B cell (primary cell): Measurements from ENCODE around the gene GTF2A1. TPM values are rescaled to one million over a fixed set of nuclear protein-coding genes. Genes with fewer than 3 reads are reported as not detected.

Source experiments
- ATAC-seq: fragments of 200-7000 bp; cut with Tn5 transposase; one replicate; pipeline ENCODE4 v1.10.0; 2021; ENCODE audit warnings: low read depth, mild to moderate bottlenecking, moderate number of reproducible peaks, moderate library complexity
- CTCF ChIA-PET: fragments of 350-600 bp; sonication (Branson Sonifier 250); formaldehyde crosslinking; loops from one replicate; lab custom pipeline; 2021; ENCODE audit warnings: antibody characterized with exemption, inconsistent platforms; lab: Charles Lee
- POLR2A ChIA-PET: fragments of 350-600 bp; sonication (Branson Sonifier 250); formaldehyde crosslinking; loops from one replicate; lab custom pipeline; 2021; ENCODE audit warnings: antibody characterized with exemption; lab: Charles Lee
- DNase-seq: peaks from one replicate; pipeline ENCODE4 v3.0.0; 2013
- H2AFZ ChIP-seq: 2 replicates; pipeline ENCODE4 v1.6.1; 2012; ENCODE audit warnings: mild to moderate bottlenecking, low read depth, low read length; ENCODE audit not compliant: insufficient read depth, poor library complexity, severe bottlenecking
- H3K27ac ChIP-seq, 2 donors: 1 replicate in 1 of 2; 2 replicates in 1 of 2; pipeline ENCODE4 v1.5.1; 2012 to 2013; ENCODE audit warnings: low read length in 2 of 2, mild to moderate bottlenecking in 2 of 2, moderate library complexity in 1 of 2
- H3K27me3 ChIP-seq, 4 experiments: fragments of 200-600 bp in 1 of 4; sonication (generic) in 1 of 4; replicated peaks in 1 of 4; 1 replicate in 2 of 4; 2 replicates in 2 of 4; pipeline versions ENCODE4 v1.6.1 to v1.7.0; 2013 to 2016; ENCODE audit warnings: low read length in 3 of 4, mild to moderate bottlenecking in 2 of 4, mixed read lengths in 1 of 4, moderate library complexity in 1 of 4; ENCODE audit not compliant: insufficient read depth in 4 of 4, control insufficient read depth in 3 of 4; ENCODE audit errors: control extremely low read depth in 1 of 4
- H3K36me3 ChIP-seq, 2 experiments: replicated peaks in 1 of 2; 1 replicate in 1 of 2; 2 replicates in 1 of 2; pipeline versions ENCODE4 v1.6.1 to v1.7.1; 2013; ENCODE audit warnings: low read length in 1 of 2; ENCODE audit not compliant: insufficient read depth in 2 of 2, control insufficient read depth in 1 of 2; ENCODE audit errors: control extremely low read depth in 1 of 2, extremely low read depth in 1 of 2
- H3K4me1 ChIP-seq, 2 donors: fragments of 200-600 bp in 1 of 2; sonication (generic) in 1 of 2; 1 replicate in 1 of 2; 2 replicates in 1 of 2; pipeline versions ENCODE4 v1.5.1 to v1.6.1; 2013 to 2017; ENCODE audit warnings: low read length in 2 of 2; ENCODE audit not compliant: control insufficient read depth in 2 of 2, insufficient read depth in 2 of 2
- H3K4me2 ChIP-seq: replicated peaks from 2 replicates; pipeline ENCODE3; 2012; ENCODE audit warnings: mild to moderate bottlenecking, low read depth, low read length; ENCODE audit not compliant: poor library complexity, severe bottlenecking
- H3K4me3 ChIP-seq, 5 experiments: fragments of 200-600 bp in 1 of 5; sonication (generic) in 1 of 5; 1 replicate in 3 of 5; 2 replicates in 2 of 5; pipeline versions ENCODE4 v1.5.1 to v1.7.0; 2011 to 2016; ENCODE audit warnings: low read length in 4 of 5, mild to moderate bottlenecking in 4 of 5, low read depth in 2 of 5, control low read depth in 1 of 5, moderate library complexity in 1 of 5; ENCODE audit not compliant: insufficient read depth in 1 of 5; ENCODE audit errors: control extremely low read depth in 1 of 5, extremely low read depth in 1 of 5
- H3K79me2 ChIP-seq: fragments of 200-600 bp; sonication (generic); one replicate; pipeline ENCODE4 v1.6.0; 2016; ENCODE audit warnings: low read length; ENCODE audit not compliant: control insufficient read depth, insufficient read depth
- H3K9ac ChIP-seq: fragments of 200-600 bp; sonication (generic); 2 replicates; pipeline ENCODE4 v1.6.1; 2017; ENCODE audit warnings: mild to moderate bottlenecking, low read length, moderate library complexity
- H3K9me3 ChIP-seq, 3 donors: one replicate each; pipeline versions ENCODE4 v1.6.1 to v1.7.1; 2013; ENCODE audit warnings: low read length in 2 of 3; ENCODE audit not compliant: control insufficient read depth in 2 of 3, insufficient read depth in 1 of 3; ENCODE audit errors: control extremely low read depth in 1 of 3
- H4K20me1 ChIP-seq: 2 replicates; pipeline ENCODE4 v1.6.0; 2012; ENCODE audit warnings: mild to moderate bottlenecking, low read length; ENCODE audit not compliant: insufficient read depth, control insufficient read depth, poor library complexity, severe bottlenecking
- H3K27ac Mint-ChIP-seq: one replicate; pipeline ENCODE4 v1.8.0; 2021; ENCODE audit warnings: mixed read lengths
- H3K27me3 Mint-ChIP-seq: one replicate; pipeline ENCODE4 v1.8.0; 2021; ENCODE audit warnings: mixed read lengths
- H3K4me1 Mint-ChIP-seq: one replicate; pipeline ENCODE4 v1.8.0; 2021; ENCODE audit warnings: mixed read lengths
- H3K4me3 Mint-ChIP-seq: one replicate; pipeline ENCODE4 v1.8.0; 2021; ENCODE audit warnings: mixed read lengths
- H3K9me3 Mint-ChIP-seq: one replicate; pipeline ENCODE4 v1.8.0; 2022; ENCODE audit warnings: mixed read lengths; ENCODE audit not compliant: insufficient read depth
- EZH2 ChIP-seq: IDR thresholded peaks from 2 replicates; pipeline ENCODE4 v1.6.1; 2012; ENCODE audit warnings: borderline replicate concordance, low read depth, mild to moderate bottlenecking, moderate library complexity, low read length; ENCODE audit not compliant: insufficient read depth, poor library complexity, severe bottlenecking
- WGBS: methylation state at CpG from one replicate; pipeline ENCODE4 v1.1.5; 2013; ENCODE audit warnings: missing lambda C conversion rate; ENCODE audit not compliant: insufficient coverage; 5-methylcytosine and 5-hydroxymethylcytosine counted together
- intact Hi-C: fragments of 100-400 bp; cut with micrococcal nuclease; formaldehyde crosslinking; loops from one replicate; pipeline ENCODE4 v1.10.0; 2022
- polyA plus RNA-seq: library from polyadenylated mRNA; depleted of rRNA; stranded (reverse); fragments of >200 nt; gene quantifications from 2 replicates; pipeline ENCODE4 v1.2.3, GENCODE V29; 2012
- total RNA-seq, 2 donors: library from RNA; stranded (reverse); fragments of 120-200 nt in 1 of 2; gene quantifications; 1 replicate in 1 of 2; 2 replicates in 1 of 2; pipeline versions ENCODE4 v1.2.3 to v1.2.4, GENCODE V29; 2013 to 2022
- TF ChIP-seq, protein P1 (sequence below): fragments of 200-600 bp; IDR thresholded peaks from one replicate; pipeline ENCODE4 v1.8.0; 2022; ENCODE audit warnings: antibody characterized with exemption, mild to moderate bottlenecking

GTF2A1 gene
- total and polyA plus RNA-seq, 2 donors (not counting 1 experiment from before 2014, with no cell fraction given): 7.1 to 45.1 TPM

DNA sequence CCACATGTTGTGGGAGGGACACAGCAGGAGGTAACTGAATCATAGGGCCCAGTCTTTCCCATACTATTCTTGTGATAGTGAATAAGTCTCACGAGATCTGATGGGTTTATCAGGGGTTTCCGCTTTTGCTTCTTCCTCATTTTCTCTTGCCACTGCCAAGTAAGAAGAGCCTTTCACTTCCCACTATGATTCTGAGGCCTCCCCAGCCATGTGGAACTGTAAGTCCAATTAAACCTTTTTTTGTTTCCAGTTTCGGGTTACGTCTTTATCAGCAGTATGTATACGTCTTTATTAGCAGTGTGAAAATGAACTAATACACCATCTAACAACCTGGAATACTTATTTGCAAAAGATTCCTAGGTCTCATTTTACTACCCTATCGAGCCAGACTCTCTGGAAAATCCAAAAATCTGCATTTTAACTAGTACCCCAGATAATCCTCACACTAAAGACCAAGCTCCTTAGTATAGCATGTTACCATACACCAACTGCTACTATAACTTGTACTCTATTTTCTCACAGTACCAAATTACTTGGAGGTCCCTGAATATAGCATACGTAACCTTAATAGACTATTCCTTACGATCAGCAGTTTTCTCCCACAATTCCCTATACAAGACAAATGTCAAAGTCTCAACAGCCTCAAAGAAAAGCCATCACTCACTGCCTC lies 11.5 kb downstream of the GTF2A1 start:
- CTCF ChIA-PET: interaction anchor here (1.4 to 5.4 kb wide), 3 partner anchors 13 to 222 kb away, joined by 3 to 27 read pairs (median 5); no protein-coding TSS in a partner anchor
- no peaks in the 10 kb centered on the region for H3K27me3 ChIP-seq
- H3K9me3 Mint-ChIP-seq: peaks cover 3% of the 10 kb centered on the region
- peaks cover 68% of the 10 kb centered on the region for H3K79me2 ChIP-seq
- intact Hi-C loops: no loop called here
- peaks cover 15 to 60% of the 10 kb centered on the region in 2 experiments for H3K36me3 ChIP-seq
- peak; percentile 70 for DNase-seq
- peak overlapping the region; percentile 60 for H3K4me2 ChIP-seq
- H3K27ac ChIP-seq: peak overlapping the region; percentile 69 to 86
- H2AFZ ChIP-seq: peak overlapping the region; percentile 50
- peaks cover 57% of the 10 kb centered on the region for H3K4me1 Mint-ChIP-seq
- no peaks in the 10 kb centered on the region for H3K27me3 Mint-ChIP-seq
- WGBS: 93% methylated on average over 3 of the region's 8 CpGs
- peak overlapping the region; percentile 63 for H3K4me3 Mint-ChIP-seq
- peak overlapping the region in 2 of 5 experiments; percentile 12 to 45 for H3K4me3 ChIP-seq
- no peaks in the 10 kb centered on the region for H4K20me1 ChIP-seq
- POLR2A ChIA-PET: no interaction called here
- H3K9me3 ChIP-seq: peaks cover 3 to 14% (median 9%) of the 10 kb centered on the region in 3 donors
- H3K27ac Mint-ChIP-seq: peak overlapping the region; percentile 65
- peak overlapping the region; percentile 39 for H3K9ac ChIP-seq
- H3K4me1 ChIP-seq: peaks cover 17 to 22% of the 10 kb centered on the region in 2 donors
- no peak for TF ChIP-seq EZH2
- TF ChIP-seq, protein P1, sequence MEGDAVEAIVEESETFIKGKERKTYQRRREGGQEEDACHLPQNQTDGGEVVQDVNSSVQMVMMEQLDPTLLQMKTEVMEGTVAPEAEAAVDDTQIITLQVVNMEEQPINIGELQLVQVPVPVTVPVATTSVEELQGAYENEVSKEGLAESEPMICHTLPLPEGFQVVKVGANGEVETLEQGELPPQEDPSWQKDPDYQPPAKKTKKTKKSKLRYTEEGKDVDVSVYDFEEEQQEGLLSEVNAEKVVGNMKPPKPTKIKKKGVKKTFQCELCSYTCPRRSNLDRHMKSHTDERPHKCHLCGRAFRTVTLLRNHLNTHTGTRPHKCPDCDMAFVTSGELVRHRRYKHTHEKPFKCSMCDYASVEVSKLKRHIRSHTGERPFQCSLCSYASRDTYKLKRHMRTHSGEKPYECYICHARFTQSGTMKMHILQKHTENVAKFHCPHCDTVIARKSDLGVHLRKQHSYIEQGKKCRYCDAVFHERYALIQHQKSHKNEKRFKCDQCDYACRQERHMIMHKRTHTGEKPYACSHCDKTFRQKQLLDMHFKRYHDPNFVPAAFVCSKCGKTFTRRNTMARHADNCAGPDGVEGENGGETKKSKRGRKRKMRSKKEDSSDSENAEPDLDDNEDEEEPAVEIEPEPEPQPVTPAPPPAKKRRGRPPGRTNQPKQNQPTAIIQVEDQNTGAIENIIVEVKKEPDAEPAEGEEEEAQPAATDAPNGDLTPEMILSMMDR: no peak
- peak; percentile 62 for ATAC-seq

DNA sequence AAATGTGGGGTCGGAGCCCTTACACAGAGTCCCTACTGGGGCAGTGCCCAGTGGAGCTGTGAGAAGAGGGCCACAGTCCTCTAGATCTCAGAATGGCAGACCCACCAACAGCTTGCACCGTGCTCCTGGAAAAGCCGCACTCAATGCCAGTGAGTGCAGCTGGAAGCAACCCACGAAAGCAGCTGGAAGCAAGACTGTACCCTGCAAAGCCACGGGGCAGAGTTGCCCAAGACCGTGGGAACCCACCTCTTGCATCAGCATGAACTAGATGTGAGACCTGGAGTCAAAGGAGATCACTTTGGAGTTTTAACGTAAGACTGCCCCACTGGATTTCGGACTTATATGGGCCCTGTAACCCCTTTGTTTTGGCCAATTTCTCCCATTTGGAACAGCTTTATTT lies 12.3 kb downstream of the GTF2A1 start:
- Histone ChIP-seq H3K4me1 (peaks cover 17 to 22% of the 10 kb centered on the region in 2 donors), H3K4me2 (no peak overlapping the region), H3K4me3 (no peak overlapping the region), H3K9ac (no peak overlapping the region), H3K27ac (peak overlapping the region; percentile 69 to 86), H4K20me1 (peaks cover 4% of the 10 kb centered on the region), H3K36me3 (peaks cover 18 to 65% of the 10 kb centered on the region in 2 experiments), H3K9me3 (peaks cover 3 to 14% (median 9%) of the 10 kb centered on the region in 3 donors), H2AFZ (no peak overlapping the region), H3K27me3 (no peaks in the 10 kb centered on the region), H3K79me2 (peaks cover 71% of the 10 kb centered on the region)
- no peak for ATAC-seq
- TF ChIP-seq, protein P1: no peak
- no peak for TF ChIP-seq EZH2
- Mint-ChIP-seq H3K4me1 (peaks cover 57% of the 10 kb centered on the region), H3K27me3 (no peaks in the 10 kb centered on the region), H3K27ac (peak overlapping the region; percentile 65), H3K9me3 (peaks cover 3% of the 10 kb centered on the region), H3K4me3 (no peak overlapping the region)
- 92% methylated on average over 6 of the region's 8 CpGs for WGBS
- POLR2A ChIA-PET: no interaction called here
- CTCF ChIA-PET: no interaction called here
- DNase-seq: no peak
- intact Hi-C loops: no loop called here
